SU-DHL-6 (cell line): ENCODE measurements around the gene NMNAT1.
A peak's percentile ranks its signal among the peaks of the same experiment; 100 is the strongest.

ENCODE experiments used
- H2AFZ ChIP-seq: fragments of 200-600 bp; sonication (generic); 2 replicates; pipeline ENCODE4 v1.6.1; 2014; ENCODE audit warnings: low read depth, mild to moderate bottlenecking, moderate library complexity, mixed read lengths, antibody characterized with exemption, low read length; ENCODE audit not compliant: severe bottlenecking
- H3F3A ChIP-seq: fragments of 200-600 bp; shearing (Covaris generic); 2 replicates; pipeline ENCODE4 v1.6.0; 2016; ENCODE audit warnings: antibody characterized with exemption, mild to moderate bottlenecking; ENCODE audit not compliant: insufficient read depth
- H3K27ac ChIP-seq: fragments of 200-600 bp; sonication (generic); 2 replicates; pipeline ENCODE4 v1.5.1; 2016; ENCODE audit warnings: low read depth, mild to moderate bottlenecking, low read length, moderate library complexity, mixed read lengths
- H3K27me3 ChIP-seq: fragments of 200-600 bp; sonication (generic), shearing (Covaris generic); 2 replicates; pipeline ENCODE4 v1.6.0; 2014; ENCODE audit warnings: mild to moderate bottlenecking, low read length
- H3K36me3 ChIP-seq: fragments of 200-600 bp; sonication (generic); 2 replicates; pipeline ENCODE4 v1.6.1; 2014; ENCODE audit warnings: mild to moderate bottlenecking, low read length, mixed read lengths
- H3K4me2 ChIP-seq: fragments of 300-600, 200-600 bp; shearing (Covaris generic), sonication (generic); 2 replicates; pipeline ENCODE4 v1.6.0; 2014; ENCODE audit warnings: low read length, low read depth, mild to moderate bottlenecking; ENCODE audit not compliant: poor library complexity, severe bottlenecking
- H3K4me3 ChIP-seq: fragments of 200-600 bp; sonication (generic); 2 replicates; pipeline ENCODE4 v1.5.1; 2014; ENCODE audit warnings: antibody characterized with exemption, low read length, mild to moderate bottlenecking, mixed read lengths; ENCODE audit not compliant: insufficient read depth, poor library complexity, severe bottlenecking
- H3K79me2 ChIP-seq: fragments of 200-600 bp; sonication (generic); 2 replicates; pipeline ENCODE4 v1.6.1; 2014; ENCODE audit warnings: mild to moderate bottlenecking, low read length, moderate library complexity; ENCODE audit not compliant: insufficient read depth
- H3K9ac ChIP-seq: fragments of 200-600 bp; sonication (generic); 2 replicates; pipeline ENCODE4 v1.7.0; 2014; ENCODE audit warnings: mild to moderate bottlenecking, low read length
- H3K9me2 ChIP-seq: fragments of 200-600 bp; sonication (generic); replicated peaks from 2 replicates; pipeline ENCODE4 v1.6.1; 2014; ENCODE audit warnings: low read length; ENCODE audit not compliant: insufficient read depth
- H3K9me3 ChIP-seq: fragments of 200-600 bp; sonication (generic); 2 replicates; pipeline ENCODE4 v1.6.1; 2014; ENCODE audit warnings: low read length, mixed read lengths; ENCODE audit not compliant: insufficient read depth
- H4K20me1 ChIP-seq: fragments of 200-600 bp; sonication (generic); 2 replicates; pipeline ENCODE4 v1.6.1; 2014; ENCODE audit warnings: low read depth, mild to moderate bottlenecking, antibody characterized with exemption, low read length, moderate library complexity, mixed read lengths
- EZH2phosphoT487 ChIP-seq: fragments of 200-600 bp; sonication (generic), shearing (Covaris generic); conservative IDR thresholded peaks from 2 replicates; pipeline ENCODE4 v1.6.1; 2018; ENCODE audit warnings: mild to moderate bottlenecking, antibody characterized with exemption, low read length, moderate library complexity, mixed read lengths
- TF ChIP-seq, protein P1 (sequence below): fragments of 200-600 bp; sonication (generic); IDR thresholded peaks from one replicate; pipeline ENCODE4 v1.5.1; 2017; ENCODE audit warnings: antibody characterized with exemption, mild to moderate bottlenecking, low read length, moderate library complexity; ENCODE audit not compliant: insufficient read depth, poor library complexity, severe bottlenecking

NMNAT1 gene

DNA sequence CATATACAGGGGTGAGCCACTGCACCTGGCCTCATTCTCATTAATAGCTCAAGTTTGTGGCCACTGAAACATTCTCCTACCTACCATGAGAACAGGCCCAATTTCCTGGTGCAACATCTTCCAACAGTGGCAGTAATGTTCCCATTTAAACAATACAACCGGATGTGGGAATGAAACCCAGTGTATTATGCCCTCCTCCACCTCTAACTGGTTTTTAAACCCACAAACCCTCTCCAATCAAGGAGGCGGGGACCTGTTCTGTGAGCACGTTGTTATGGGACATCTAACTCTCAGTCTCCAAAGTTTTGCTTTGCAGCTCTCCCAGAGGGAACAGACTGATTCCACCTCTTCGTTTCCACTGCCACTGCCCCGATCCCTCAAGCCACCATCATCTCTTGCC is 35.8 kb upstream of the NMNAT1 start:
- TF ChIP-seq EZH2phosphoT487: no peak
- TF ChIP-seq, protein P1, sequence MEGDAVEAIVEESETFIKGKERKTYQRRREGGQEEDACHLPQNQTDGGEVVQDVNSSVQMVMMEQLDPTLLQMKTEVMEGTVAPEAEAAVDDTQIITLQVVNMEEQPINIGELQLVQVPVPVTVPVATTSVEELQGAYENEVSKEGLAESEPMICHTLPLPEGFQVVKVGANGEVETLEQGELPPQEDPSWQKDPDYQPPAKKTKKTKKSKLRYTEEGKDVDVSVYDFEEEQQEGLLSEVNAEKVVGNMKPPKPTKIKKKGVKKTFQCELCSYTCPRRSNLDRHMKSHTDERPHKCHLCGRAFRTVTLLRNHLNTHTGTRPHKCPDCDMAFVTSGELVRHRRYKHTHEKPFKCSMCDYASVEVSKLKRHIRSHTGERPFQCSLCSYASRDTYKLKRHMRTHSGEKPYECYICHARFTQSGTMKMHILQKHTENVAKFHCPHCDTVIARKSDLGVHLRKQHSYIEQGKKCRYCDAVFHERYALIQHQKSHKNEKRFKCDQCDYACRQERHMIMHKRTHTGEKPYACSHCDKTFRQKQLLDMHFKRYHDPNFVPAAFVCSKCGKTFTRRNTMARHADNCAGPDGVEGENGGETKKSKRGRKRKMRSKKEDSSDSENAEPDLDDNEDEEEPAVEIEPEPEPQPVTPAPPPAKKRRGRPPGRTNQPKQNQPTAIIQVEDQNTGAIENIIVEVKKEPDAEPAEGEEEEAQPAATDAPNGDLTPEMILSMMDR: no peak
- H3F3A ChIP-seq: peaks cover 5% of the 10 kb centered on the region; the same call in 1 of the 2 replicates
- H3K36me3 ChIP-seq: no peaks in the 10 kb centered on the region
- no peaks in the 10 kb centered on the region for H3K27me3 ChIP-seq
- no peaks in the 10 kb centered on the region for H4K20me1 ChIP-seq
- H3K9me3 ChIP-seq: no peaks in the 10 kb centered on the region
- no peak overlapping the region for H3K27ac ChIP-seq
- no peak overlapping the region for H3K9ac ChIP-seq
- H3K79me2 ChIP-seq: no peaks in the 10 kb centered on the region
- no peaks in the 10 kb centered on the region for H3K9me2 ChIP-seq
- no peak overlapping the region for H3K4me3 ChIP-seq
- H3K4me2 ChIP-seq: no peak overlapping the region
- H2AFZ ChIP-seq: no peak overlapping the region

DNA sequence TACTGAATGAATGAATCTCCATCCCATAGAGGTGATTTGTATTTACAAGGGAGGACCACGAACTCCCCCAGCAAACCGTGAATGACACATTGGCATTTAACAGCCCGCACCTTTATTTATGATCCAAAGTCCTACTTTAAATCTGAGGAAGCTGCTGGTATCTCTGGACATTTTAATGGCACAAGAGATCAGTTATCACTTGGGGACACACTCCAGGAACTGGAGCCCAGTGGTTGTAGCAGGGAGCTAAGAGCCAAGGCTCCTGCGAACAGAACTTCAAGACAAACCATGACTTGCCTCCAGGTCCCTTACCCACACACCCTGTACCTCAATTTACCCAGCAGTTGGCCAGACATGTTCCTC is 34.4 kb upstream of the NMNAT1 start:
- H3K4me2 ChIP-seq: peak overlapping the region; percentile 77
- H3K27ac ChIP-seq: no peak overlapping the region
- no peaks in the 10 kb centered on the region for H3K79me2 ChIP-seq
- H3F3A ChIP-seq: peaks cover 5% of the 10 kb centered on the region; the same call in 1 of the 2 replicates
- H4K20me1 ChIP-seq: no peaks in the 10 kb centered on the region
- H2AFZ ChIP-seq: peak overlapping the region; percentile 73
- no peaks in the 10 kb centered on the region for H3K27me3 ChIP-seq
- H3K4me3 ChIP-seq: no peak overlapping the region
- H3K9ac ChIP-seq: peak overlapping the region; percentile 57; the same call in 1 of the 2 replicates
- no peaks in the 10 kb centered on the region for H3K9me2 ChIP-seq
- TF ChIP-seq, protein P1: no peak
- TF ChIP-seq EZH2phosphoT487: no peak
- H3K9me3 ChIP-seq: no peaks in the 10 kb centered on the region
- H3K36me3 ChIP-seq: no peaks in the 10 kb centered on the region

DNA sequence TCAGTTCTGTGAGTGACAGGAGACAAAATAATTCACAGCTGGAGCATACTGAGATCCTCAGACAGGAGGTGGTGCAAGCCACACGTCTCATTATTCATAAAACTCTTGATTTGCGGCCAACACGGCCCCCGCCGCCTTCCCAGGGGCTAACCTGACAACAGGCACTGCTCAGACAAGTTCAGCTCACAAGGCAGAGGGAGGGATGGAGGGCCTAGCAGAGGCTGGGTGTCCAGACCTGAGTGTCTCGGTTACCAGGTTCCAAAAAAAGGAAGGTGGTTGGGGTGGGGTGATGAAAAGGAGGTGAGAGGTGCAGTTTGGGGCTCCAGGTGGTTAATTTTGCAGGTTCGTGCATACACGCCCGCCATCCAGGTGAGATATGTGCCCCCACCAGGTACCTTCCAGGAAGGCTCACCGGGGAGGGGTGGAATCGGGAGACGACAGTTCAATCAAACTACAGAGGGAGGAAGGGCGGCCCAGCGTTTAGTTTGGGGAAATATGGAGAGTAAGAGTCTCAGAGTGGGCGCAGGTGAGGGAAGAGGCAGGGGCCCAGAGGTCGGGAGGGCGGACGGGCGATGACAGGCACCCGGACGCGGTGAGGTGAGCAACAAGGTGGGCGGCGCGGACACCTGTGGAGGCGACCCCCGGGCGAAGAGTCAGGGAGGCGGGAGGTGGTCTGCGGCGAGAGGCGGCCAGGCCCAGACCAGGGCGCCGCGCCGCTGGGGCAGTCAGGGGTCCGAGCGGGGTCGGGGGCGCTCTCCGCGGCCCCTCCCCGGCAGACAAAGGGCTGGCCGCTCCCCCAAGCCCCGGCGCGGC is 33.8 kb upstream of the NMNAT1 start:
- H3K27ac ChIP-seq: no peak overlapping the region

More for the DNA sequence above, 33.8 kb upstream of the NMNAT1 start:
- H3K36me3 ChIP-seq: no peaks in the 10 kb centered on the region
- H3K79me2 ChIP-seq: no peaks in the 10 kb centered on the region
- no peaks in the 10 kb centered on the region for H3K9me3 ChIP-seq
- H4K20me1 ChIP-seq: no peaks in the 10 kb centered on the region
- H3K27me3 ChIP-seq: no peaks in the 10 kb centered on the region
- H2AFZ ChIP-seq: peak overlapping the region; percentile 73
- peaks cover 5% of the 10 kb centered on the region; the same call in 1 of the 2 replicates for H3F3A ChIP-seq
- no peaks in the 10 kb centered on the region for H3K9me2 ChIP-seq
- H3K9ac ChIP-seq: peak overlapping the region; percentile 57
- H3K4me2 ChIP-seq: peak overlapping the region; percentile 77
- no peak for TF ChIP-seq EZH2phosphoT487
- TF ChIP-seq, protein P1: no peak
- H3K4me3 ChIP-seq: peak overlapping the region; percentile 52
